Measurements from ENCODE around the gene CLCA1.
A peak's percentile ranks its signal among the peaks of the same experiment; 100 is the strongest.
"Not testable (repeated sequence)": the region's sequence is repeated elsewhere in the genome, so short reads cannot be mapped to it uniquely, and the experiment has no call there.

The CLCA1 gene

GRCh38 chr1:86466109-86466844 is 2.5 kb upstream of the CLCA1 start:
- DNase-seq, result no peak

DNA sequence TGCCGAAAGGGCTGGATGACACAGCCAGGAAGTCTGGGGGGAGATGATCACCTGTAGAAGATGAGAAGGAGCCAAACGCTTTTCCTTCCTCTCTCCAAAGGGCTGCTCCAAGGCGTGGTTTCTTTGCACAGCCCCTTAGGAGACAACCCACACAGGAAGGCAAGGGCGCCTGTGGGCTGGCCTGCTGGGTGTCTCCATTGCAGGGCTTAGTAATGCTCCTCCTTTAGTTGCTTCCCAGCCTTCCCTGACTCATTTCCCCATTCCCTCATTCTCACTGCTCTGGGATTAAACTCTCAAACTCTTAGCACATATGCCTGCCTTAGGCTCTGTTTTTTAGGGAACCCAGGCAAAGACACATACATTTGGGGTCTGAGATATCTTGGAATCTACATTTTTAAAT is 1.7 kb upstream of the CLCA1 start:
- DNase-seq, result no peak

DNA sequence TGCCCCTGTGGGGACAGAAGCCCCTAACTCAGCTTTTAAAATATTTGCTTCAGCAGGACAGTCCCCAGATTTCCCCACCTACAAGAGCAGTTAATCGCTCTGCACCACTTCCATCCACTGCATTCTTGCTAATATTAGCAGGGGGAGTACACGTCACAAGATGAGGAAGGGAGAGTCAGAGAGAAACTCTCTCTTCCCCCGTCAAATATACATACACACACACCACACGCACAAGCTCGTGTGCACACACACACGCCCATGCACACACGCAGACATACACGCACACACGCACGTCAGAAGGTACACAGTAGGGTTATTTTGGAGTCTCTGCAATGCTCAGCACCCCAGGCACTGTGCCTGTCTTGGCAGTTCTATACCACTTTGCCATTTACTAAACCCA is 2.1 kb downstream of the CLCA1 start:
- DNase-seq, result no peak

DNA sequence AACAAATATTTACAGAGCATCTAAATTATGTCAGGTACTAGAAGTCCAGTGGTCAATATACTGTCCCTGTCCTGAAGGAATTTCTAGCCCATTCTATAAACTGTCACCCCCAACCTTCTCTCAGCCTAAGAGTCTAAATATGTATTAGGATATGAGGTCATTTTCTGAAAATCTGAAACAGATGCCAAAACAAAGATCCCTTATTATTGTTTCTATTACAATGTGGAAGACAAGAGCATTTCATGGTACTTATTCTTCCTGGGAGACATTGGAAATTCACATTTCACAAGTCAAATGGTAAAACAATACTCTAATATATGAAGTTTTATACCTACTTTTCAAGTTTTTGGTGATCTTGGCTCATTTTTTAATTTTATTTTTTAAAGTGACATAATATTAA is 2.6 kb downstream of the CLCA1 start:
- DNase-seq, result no peak

- DNase-seq, result no peak
Measured at GRCh38 chr1:86472152-86472551, 3.4 kb downstream of the CLCA1 start.

GRCh38 chr1:86472767-86473166 is 4.0 kb downstream of the CLCA1 start:
- DNase-seq, result no peak

- DNase-seq, result no peak
Measured at GRCh38 chr1:86477256-86477655, 8.5 kb downstream of the CLCA1 start.

- no peak for DNase-seq
Measured at GRCh38 chr1:86477682-86478081, 9.0 kb downstream of the CLCA1 start.

- no peak for DNase-seq
Measured at GRCh38 chr1:86478416-86479156, 9.9 kb downstream of the CLCA1 start.

- DNase-seq, result no peak
Measured at GRCh38 chr1:86481966-86482365, 13.2 kb downstream of the CLCA1 start.

GRCh38 chr1:86487131-86487810 is 18.5 kb downstream of the CLCA1 start:
- no peak for DNase-seq

DNA sequence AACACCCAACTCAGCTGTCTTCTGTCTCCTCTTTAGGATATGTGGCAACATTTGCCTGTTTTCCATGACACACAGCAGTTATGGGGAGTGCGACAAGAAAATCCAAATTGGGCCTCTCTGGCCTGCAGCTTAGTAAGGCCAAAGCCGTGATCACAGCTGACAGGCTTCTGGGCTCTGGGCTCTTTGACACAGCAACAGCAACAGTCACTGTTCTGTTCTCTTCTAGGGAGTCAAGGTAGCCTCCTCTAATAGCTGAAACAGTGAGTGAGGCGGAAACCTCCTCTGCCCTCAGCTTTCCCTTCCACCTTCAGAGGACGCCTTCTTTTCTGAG is 19.0 kb downstream of the CLCA1 start:
- no peak for DNase-seq

GRCh38 chr1:86489242-86489878 is 20.6 kb downstream of the CLCA1 start:
- DNase-seq, result no peak

GRCh38 chr1:86491171-86491950 is 22.6 kb downstream of the CLCA1 start:
- no peak for DNase-seq

DNA sequence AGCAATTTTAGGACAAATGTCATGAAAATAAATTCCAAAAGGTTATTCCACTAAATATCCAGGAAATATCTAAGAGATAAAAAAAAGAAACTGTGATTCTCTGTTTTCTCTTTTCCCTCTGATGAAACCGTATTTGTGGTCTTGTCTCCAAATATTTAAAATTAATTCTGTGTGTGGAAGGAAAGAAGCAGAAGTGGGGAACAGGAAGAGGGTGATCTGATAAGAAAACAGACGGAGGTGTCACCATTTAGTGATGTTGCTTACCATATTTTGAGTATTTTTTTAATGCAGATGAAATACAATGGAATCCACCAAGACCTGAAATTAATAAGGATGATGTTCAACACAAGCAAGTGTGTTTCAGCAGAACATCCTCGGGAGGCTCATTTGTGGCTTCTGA is 29.6 kb downstream of the CLCA1 start:
- DNase-seq, result no peak

- peak; percentile 19 for DNase-seq
Measured at GRCh38 chr1:86499987-86500593, 31.4 kb downstream of the CLCA1 start.

- DNase-seq, result no peak
Measured at GRCh38 chr1:86500714-86501113, 32.0 kb downstream of the CLCA1 start.

DNA sequence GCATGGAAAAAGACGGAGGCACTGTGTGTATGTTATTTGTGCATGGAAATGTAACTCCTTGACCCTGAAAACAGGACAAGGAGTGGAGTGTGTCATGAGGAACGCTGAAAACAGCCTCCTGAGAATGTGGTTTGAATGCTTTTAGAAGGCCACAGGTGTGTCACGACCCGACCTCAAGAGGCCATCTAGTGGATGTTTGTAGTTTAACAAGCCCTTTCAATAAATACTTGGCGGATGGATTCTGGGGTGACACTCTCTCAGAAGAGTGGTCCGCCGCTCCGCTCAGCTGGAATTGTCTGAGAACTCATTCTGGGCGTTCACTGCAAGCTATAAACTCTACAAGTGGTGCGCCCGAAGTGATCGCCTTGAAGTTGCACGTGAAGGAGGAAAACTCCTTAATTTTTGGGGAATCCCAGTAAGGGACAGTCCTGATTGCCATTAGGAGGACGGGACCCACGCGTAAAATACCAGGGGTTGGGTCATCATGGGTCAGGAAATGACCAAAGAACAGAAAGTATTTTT is 33.5 kb downstream of the CLCA1 start:
- not testable (repeated sequence) for DNase-seq

- DNase-seq, result no peak
Measured at GRCh38 chr1:86502721-86503405, 34.1 kb downstream of the CLCA1 start.

DNA sequence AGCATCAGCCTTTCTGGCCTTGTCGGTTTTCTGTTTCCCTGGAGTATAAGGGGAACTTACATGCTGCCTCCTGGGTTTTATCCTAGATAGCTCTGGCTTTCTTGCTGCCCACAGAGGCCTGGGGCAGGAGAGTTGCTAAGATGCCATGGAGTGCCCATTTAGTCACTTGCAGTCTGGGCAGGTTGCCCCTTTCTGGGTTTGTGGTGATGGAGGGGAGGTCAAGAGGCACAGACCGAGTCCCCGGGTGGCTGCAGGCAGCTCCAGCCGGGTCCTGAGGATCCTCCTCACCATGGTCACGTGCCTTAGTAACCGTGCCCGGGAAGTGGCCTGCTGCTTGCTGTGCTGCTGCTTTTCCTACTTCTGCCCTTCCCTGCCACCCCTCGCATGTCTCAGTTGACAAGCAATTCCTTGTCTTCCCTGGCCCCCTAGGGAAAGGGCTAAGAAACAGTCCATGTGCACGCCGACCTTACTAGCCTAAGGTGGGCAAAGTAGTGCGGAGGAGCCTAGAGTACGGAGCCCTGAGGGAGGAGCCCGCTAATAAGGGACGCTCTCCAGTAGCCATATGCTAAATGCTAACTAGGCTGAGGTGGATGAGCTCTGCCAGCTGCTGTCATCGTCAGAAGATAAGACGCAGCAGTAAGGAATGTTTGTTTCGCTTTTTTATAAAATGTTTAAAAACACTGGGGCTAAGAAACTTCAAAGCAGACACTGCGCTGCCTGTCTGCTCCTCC is 34.8 kb downstream of the CLCA1 start:
- no peak for DNase-seq

DNA sequence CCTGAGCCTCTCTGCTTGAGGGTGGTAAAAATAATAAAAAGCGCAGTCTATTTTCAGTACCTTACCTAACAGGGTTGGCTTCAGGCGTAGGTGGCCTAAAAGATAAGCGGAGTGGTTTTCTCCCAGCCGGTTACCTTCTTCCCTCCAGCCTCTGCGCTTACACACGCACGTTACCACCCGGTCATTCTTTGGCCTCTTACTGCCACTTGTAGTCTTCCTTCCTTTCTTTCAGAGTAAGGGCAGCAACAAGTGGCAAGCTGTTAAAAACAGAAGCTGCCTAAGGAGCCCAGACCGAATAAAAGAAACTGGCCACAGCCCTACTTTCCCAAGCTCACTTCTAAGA is 35.4 kb downstream of the CLCA1 start:
- DNase-seq, result no peak
